H1 (cell line): Measurements from ENCODE around the gene ANKRD27. TPM values are rescaled to one million over a fixed set of nuclear protein-coding genes. Genes with fewer than 3 reads are reported as not detected.

Experiments
- CTCF ChIA-PET: fragments of 300-600 bp; sonication (Branson Sonifier 250); formaldehyde crosslinking; loops from one replicate; lab custom pipeline; 2021; ENCODE audit not compliant: partially characterized antibody; lab: Charles Lee
- POLR2A ChIA-PET: fragments of 300-600 bp; sonication (Branson Sonifier 250); formaldehyde crosslinking; loops from one replicate; lab custom pipeline; 2021; ENCODE audit warnings: inconsistent platforms; ENCODE audit not compliant: partially characterized antibody; lab: Charles Lee
- DNase-seq, 2 experiments: peaks; one replicate each; pipeline versions ENCODE4 v3.0.0 to v3.0.0-alpha.2; 2010 to 2022; ENCODE audit warnings: low spot score in 2 of 2, low read depth in 1 of 2, mixed read lengths in 1 of 2
- FAIRE-seq: peaks from 2 replicates; lab custom pipeline; 2011; peaks lifted over from hg19 to GRCh38; lab: Jason Lieb, UNC
- H2AFZ ChIP-seq: 2 replicates; pipeline ENCODE4 v1.8.1; 2012; ENCODE audit warnings: low read length, inconsistent platforms
- H2AK5ac ChIP-seq: 2 replicates; pipeline ENCODE4 v1.6.1; 2013; ENCODE audit warnings: low read depth, low read length
- H2BK120ac ChIP-seq: replicated peaks from 2 replicates; pipeline ENCODE3; 2013; ENCODE audit warnings: low read depth, low read length, inconsistent platforms
- H2BK12ac ChIP-seq: 2 replicates; pipeline ENCODE4 v1.6.1; 2013; ENCODE audit warnings: low read depth, low read length
- H2BK15ac ChIP-seq: 2 replicates; pipeline ENCODE4 v1.6.1; 2013; ENCODE audit warnings: low read length
- H2BK20ac ChIP-seq: 2 replicates; pipeline ENCODE4 v1.6.1; 2013; ENCODE audit warnings: low read length
- H2BK5ac ChIP-seq: 2 replicates; pipeline ENCODE4 v1.6.1; 2013; ENCODE audit warnings: low read depth, low read length
- H3K14ac ChIP-seq: 2 replicates; pipeline ENCODE4 v1.6.1; 2013; ENCODE audit warnings: inconsistent platforms; ENCODE audit not compliant: insufficient read length
- H3K18ac ChIP-seq: 2 replicates; pipeline ENCODE4 v1.6.1; 2013; ENCODE audit warnings: low read length; ENCODE audit errors: extremely low read depth
- H3K23ac ChIP-seq: 2 replicates; pipeline ENCODE4 v1.6.1; 2013; ENCODE audit warnings: inconsistent platforms; ENCODE audit not compliant: insufficient read length
- H3K23me2 ChIP-seq: 2 replicates; pipeline ENCODE4 v1.6.1; 2013; ENCODE audit warnings: low read depth, low read length
- H3K27ac ChIP-seq: 2 replicates; pipeline ENCODE4 v1.6.1; 2011; ENCODE audit warnings: low read depth, low read length, inconsistent platforms
- H3K27me3 ChIP-seq, 4 experiments: replicated peaks in 1 of 4; 1 replicate in 1 of 4; 2 replicates in 3 of 4; pipeline versions ENCODE4 v1.6.1 to v1.8.1; 2011 to 2013; ENCODE audit warnings: low read length in 3 of 4, mild to moderate bottlenecking in 3 of 4, inconsistent platforms in 2 of 4, mixed read lengths in 2 of 4, moderate library complexity in 1 of 4; ENCODE audit not compliant: control insufficient read depth in 3 of 4, insufficient read depth in 3 of 4; ENCODE audit errors: extremely low read depth in 1 of 4
- H3K36me3 ChIP-seq, 4 experiments: 2 replicates each; pipeline versions ENCODE4 v1.6.1 to v1.8.1; 2011 to 2013; ENCODE audit warnings: mild to moderate bottlenecking in 4 of 4, low read length in 3 of 4, moderate library complexity in 2 of 4, control low read depth in 1 of 4, inconsistent platforms in 1 of 4; ENCODE audit not compliant: insufficient read depth in 4 of 4, control insufficient read depth in 2 of 4
- H3K4ac ChIP-seq: replicated peaks from 2 replicates; pipeline ENCODE3; 2013; ENCODE audit warnings: low read length, low read depth, mixed read lengths, inconsistent platforms; ENCODE audit not compliant: insufficient read length
- H3K4me1 ChIP-seq, 4 experiments: replicated peaks in 1 of 4; 1 replicate in 1 of 4; 2 replicates in 3 of 4; pipeline versions ENCODE4 v1.6.1 to v1.8.1; 2011 to 2013; ENCODE audit warnings: low read length in 3 of 4, inconsistent platforms in 2 of 4, mixed read lengths in 1 of 4; ENCODE audit not compliant: insufficient read depth in 4 of 4, control insufficient read depth in 3 of 4
- H3K4me2 ChIP-seq, 2 experiments: 2 replicates each; pipeline versions ENCODE4 v1.6.1 to v1.8.1; 2011 to 2013; ENCODE audit warnings: low read depth in 2 of 2, low read length in 2 of 2, control low read depth in 1 of 2, inconsistent platforms in 1 of 2, mild to moderate bottlenecking in 1 of 2; ENCODE audit not compliant: insufficient read depth in 1 of 2
- H3K4me3 ChIP-seq, 4 experiments: fragments of 200-600, 300-600 bp in 1 of 4; sonication (generic), shearing (Covaris generic), sonication (Bioruptor Twin) in 1 of 4; 2 replicates each; pipeline versions ENCODE4 v1.5.1 to v1.8.1; 2011 to 2016; ENCODE audit warnings: low read length in 4 of 4, low read depth in 3 of 4, control low read depth in 2 of 4, inconsistent platforms in 2 of 4, mild to moderate bottlenecking in 2 of 4, mixed read lengths in 1 of 4, moderate library complexity in 1 of 4; ENCODE audit not compliant: insufficient read depth in 2 of 4; ENCODE audit errors: extremely low read depth in 1 of 4
- H3K56ac ChIP-seq: replicated peaks from 2 replicates; pipeline ENCODE3; 2013; ENCODE audit warnings: low read depth, mild to moderate bottlenecking, mixed read lengths, low read length, inconsistent platforms; ENCODE audit not compliant: insufficient read length
- H3K79me1 ChIP-seq: 2 replicates; pipeline ENCODE4 v1.6.1; 2013; ENCODE audit warnings: low read depth, low read length, control low read depth
- H3K79me2 ChIP-seq, 2 experiments: 2 replicates each; pipeline versions ENCODE4 v1.6.1 to v1.8.1; 2012 to 2013; ENCODE audit warnings: low read length in 2 of 2, mild to moderate bottlenecking in 2 of 2, inconsistent platforms in 1 of 2; ENCODE audit not compliant: insufficient read depth in 2 of 2, control insufficient read depth in 1 of 2
- H3K9ac ChIP-seq, 4 experiments: replicated peaks in 1 of 4; 1 replicate in 1 of 4; 2 replicates in 3 of 4; pipeline versions ENCODE4 v1.6.1 to v1.8.1; 2011 to 2013; ENCODE audit warnings: low read depth in 3 of 4, low read length in 3 of 4, control low read depth in 2 of 4, mild to moderate bottlenecking in 2 of 4, moderate library complexity in 2 of 4, inconsistent platforms in 1 of 4; ENCODE audit errors: extremely low read depth in 1 of 4
- H3K9me3 ChIP-seq, 2 experiments: 2 replicates each; pipeline versions ENCODE4 v1.6.1 to v1.8.1; 2012 to 2013; ENCODE audit warnings: mild to moderate bottlenecking in 2 of 2, moderate library complexity in 2 of 2, control low read depth in 1 of 2, inconsistent platforms in 1 of 2, low read depth in 1 of 2, low read length in 1 of 2, mixed read lengths in 1 of 2; ENCODE audit not compliant: insufficient read depth in 2 of 2
- H4K20me1 ChIP-seq, 2 experiments: replicated peaks in 1 of 2; 2 replicates each; pipeline versions ENCODE3 to v1.8.1; 2011 to 2013; ENCODE audit warnings: inconsistent platforms in 2 of 2, low read length in 2 of 2, mild to moderate bottlenecking in 1 of 2; ENCODE audit not compliant: insufficient read depth in 2 of 2, control insufficient read depth in 1 of 2
- H4K5ac ChIP-seq: 2 replicates; pipeline ENCODE4 v1.6.1; 2013; ENCODE audit warnings: low read length, low read depth, mixed read lengths, inconsistent platforms; ENCODE audit not compliant: insufficient read length
- H4K8ac ChIP-seq: 2 replicates; pipeline ENCODE4 v1.8.0; 2013; ENCODE audit warnings: mild to moderate bottlenecking, moderate library complexity, low read length, inconsistent platforms; ENCODE audit not compliant: insufficient read depth; ENCODE audit errors: extremely low read depth
- H4K91ac ChIP-seq: replicated peaks from 2 replicates; pipeline ENCODE3; 2013; ENCODE audit warnings: low read length, mixed read lengths, inconsistent platforms; ENCODE audit not compliant: insufficient read length
- SAP30 ChIP-seq: fragments of 300-600 bp; sonication (generic); IDR thresholded peaks from 2 replicates; pipeline ENCODE4 v1.7.1; 2012; ENCODE audit warnings: low read length, moderate library complexity, mild to moderate bottlenecking, inconsistent platforms; ENCODE audit not compliant: insufficient read depth, insufficient replicate concordance
- TEAD4 ChIP-seq: IDR thresholded peaks from 2 replicates; pipeline ENCODE4 v1.6.1; 2012; ENCODE audit warnings: low read depth, low read length, inconsistent platforms, mixed read lengths
- WGBS, 2 experiments: shearing (Covaris generic) in 1 of 2; methylation state at CpG; one replicate each; pipeline versions ENCODE4 v1.1.6 to v1.1.7; 2013 to 2015; ENCODE audit warnings: low lambda C conversion rate in 2 of 2, mixed read lengths in 2 of 2, inconsistent platforms in 1 of 2, low coverage in 1 of 2, missing lambda C conversion rate in 1 of 2; ENCODE audit not compliant: insufficient replicate concordance in 2 of 2, insufficient coverage in 1 of 2, insufficient read length in 1 of 2; ENCODE audit errors: extremely low coverage in 1 of 2, missing lambda C conversion rate in 1 of 2; 5-methylcytosine and 5-hydroxymethylcytosine counted together
- polyA plus RNA-seq, 7 experiments: library from polyadenylated mRNA; depleted of rRNA in 3 of 7; stranded (reverse) in 5 of 7; unstranded in 2 of 7; fragments of >200 nt in 5 of 7; fragments of 200-250 nt in 2 of 7; gene quantifications; 1 replicate in 5 of 7; 2 replicates in 1 of 7; 4 replicates in 1 of 7; pipeline versions ENCODE4 v1.2.1 to v1.2.3, GENCODE V29; 2011 to 2013; ENCODE audit warnings: missing spikeins in 2 of 7, mixed read lengths in 2 of 7
- total RNA-seq: library from RNA; stranded (reverse); fragmentation: NEBNext Ultra II Directional; extraction: Animal tissue kit (Norgen Biotek cat#: 25700); gene quantifications from 2 replicates; pipeline ENCODE4 v1.2.1, GENCODE V29; 2021

The ANKRD27 gene
- total and polyA plus RNA-seq, 2 of the 8 experiments (the other 6 are each of a cell fraction or from before 2014, with no cell fraction given), result 27.9 to 55.7 TPM

DNA sequence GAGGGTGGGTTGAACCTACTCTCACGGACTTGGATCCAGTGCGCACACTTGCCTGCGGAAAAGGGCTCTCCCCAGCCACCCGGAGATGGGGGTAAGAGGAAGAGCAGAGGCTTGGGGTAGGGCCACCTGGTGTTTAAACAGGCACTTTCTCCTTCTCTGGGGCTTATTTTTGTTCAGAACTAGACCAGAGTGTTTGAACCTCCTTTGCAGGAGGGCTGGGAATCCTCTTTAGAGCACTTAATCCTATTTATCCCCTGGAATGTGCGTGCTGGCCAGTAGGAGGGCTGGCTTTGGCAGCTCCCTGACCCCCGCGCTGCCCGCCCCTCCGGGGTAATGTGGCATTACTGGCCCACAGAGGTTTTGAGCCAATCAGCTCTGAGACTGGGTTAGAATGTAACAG is 2.7 kb upstream of the ANKRD27 start:
- H3K79me1 ChIP-seq, result peaks cover 12% of the 10 kb centered on the region
- no peak overlapping the region for H4K5ac ChIP-seq
- no peak overlapping the region for H4K91ac ChIP-seq
- no peak for DNase-seq
- peaks cover 0 to 18% of the 10 kb centered on the region in 2 experiments; a peak in 2 of 4 replicates for H3K79me2 ChIP-seq
- peaks cover 14% of the 10 kb centered on the region; the same call in 1 of the 2 replicates for H3K23me2 ChIP-seq
- H3K56ac ChIP-seq, result no peak overlapping the region
- H3K4me2 ChIP-seq, result peak overlapping the region; percentile 18 to 91; a peak in 3 of 4 replicates
- ChIA-PET POLR2A (interaction anchor here (1.8 to 2.8 kb wide), 2 partner anchors 9 to 14 kb away, joined by 4 to 12 read pairs; partner anchors contain the start of gene NUDT19), CTCF (interaction anchor here (0.6 to 1.6 kb wide), 7 partner anchors 23 to 408 kb away, joined by 3 to 4 read pairs (median 3); no protein-coding TSS in a partner anchor)
- no peak overlapping the region for H3K4ac ChIP-seq
- H2AK5ac ChIP-seq, result no peak overlapping the region
- H2BK20ac ChIP-seq, result no peak overlapping the region
- WGBS, 2 experiments, result 28% methylated on average over 9 of the region's 9 CpGs; no CpG with 5 or more reads in 1 of the 2 experiments
- no peak for FAIRE-seq
- no peak overlapping the region for H2BK15ac ChIP-seq
- H3K18ac ChIP-seq, result no peak overlapping the region
- no peaks in the 10 kb centered on the region; a peak in 1 of 4 replicates for H3K9me3 ChIP-seq
- H2BK120ac ChIP-seq, result no peak overlapping the region
- no peak overlapping the region for H2BK5ac ChIP-seq
- peaks cover 8 to 16% (median 11%) of the 10 kb centered on the region in 4 experiments; a peak in 6 of 7 replicates for H3K4me1 ChIP-seq
- no peak overlapping the region for H3K9ac ChIP-seq
- H3K4me3 ChIP-seq, result peak overlapping the region in 1 of 4 experiments; percentile 91; a peak in 2 of 8 replicates
- peaks cover 0 to 6% (median 0%) of the 10 kb centered on the region in 4 experiments; a peak in 1 of 8 replicates for H3K36me3 ChIP-seq
- H2AFZ ChIP-seq, result no peak overlapping the region
- no peak overlapping the region for H3K27ac ChIP-seq
- H4K20me1 ChIP-seq, result peaks cover 7 to 11% of the 10 kb centered on the region in 2 experiments
- H3K14ac ChIP-seq, result no peak overlapping the region
- no peak overlapping the region for H2BK12ac ChIP-seq
- peaks cover 20 to 33% (median 26%) of the 10 kb centered on the region in 4 experiments for H3K27me3 ChIP-seq
- no peak overlapping the region for H4K8ac ChIP-seq
- no peak overlapping the region for H3K23ac ChIP-seq
- TF ChIP-seq SAP30 (no peak), TEAD4 (peak; percentile 77; the same call in 1 of the 2 replicates)
